HCT116 (cell line): ENCODE measurements around the gene SNHG17. TPM values are rescaled to one million over a fixed set of nuclear protein-coding genes. Genes with fewer than 3 reads are reported as not detected.

ENCODE experiments used
- ATAC-seq: fragments of 200-7000 bp; cut with Tn5 transposase; 2 replicates; pipeline ENCODE4 v1.9.1; 2020; ENCODE audit warnings: mild to moderate bottlenecking, moderate library complexity
- BruUV-seq: library from RNA; stranded (reverse); fragments of 400-500 nt; replicated peaks from 2 replicates; lab custom pipeline; 2021; lab: Mats Ljungman, UMichigan
- CTCF ChIA-PET: fragments of 300-600 bp; sonication (Branson Sonifier 250); formaldehyde crosslinking; loops from one replicate; lab custom pipeline; 2021; ENCODE audit warnings: antibody characterized with exemption; lab: Charles Lee
- POLR2A ChIA-PET: fragments of 300-600, 350-600 bp; sonication (Branson Sonifier 250); formaldehyde crosslinking; loops from one replicate; lab custom pipeline; 2021; ENCODE audit warnings: antibody characterized with exemption; lab: Charles Lee
- RAD21 ChIA-PET, 2 experiments: fragments of 300-600 bp; sonication (Branson Sonifier 250); formaldehyde crosslinking; loops; one replicate each; lab custom pipeline; 2023; ENCODE audit warnings: low total read pairs in 2 of 2; ENCODE audit not compliant: uncharacterized antibody in 2 of 2, unreplicated experiment in 2 of 2, low non-redundant PET in 1 of 2; lab: Charles Lee
- DNase-seq: peaks from one replicate; pipeline ENCODE4 v3.0.0-alpha.2; 2010; ENCODE audit warnings: low read depth, low spot score
- H2AFZ ChIP-seq: fragments of 200-600 bp; shearing (Covaris generic), sonication (generic); 2 replicates; pipeline ENCODE4 v1.6.1; 2017; ENCODE audit warnings: low read depth, mixed run types, mixed read lengths, antibody characterized with exemption, low read length; ENCODE audit not compliant: poor library complexity, severe bottlenecking
- H3K27ac ChIP-seq: 2 replicates; pipeline ENCODE4 v1.5.1; 2012; ENCODE audit warnings: low read depth, low read length
- H3K27me3 ChIP-seq: fragments of 200-600 bp; sonication (generic); 2 replicates; pipeline ENCODE4 v1.6.1; 2016; ENCODE audit warnings: mixed run types, low read length, mixed read lengths; ENCODE audit not compliant: insufficient read depth
- H3K36me3 ChIP-seq, 2 experiments: fragments of 200-500 bp in 1 of 2; fragments of 200-600 bp in 1 of 2; sonication (Bioruptor generic) in 1 of 2; sonication (generic) in 1 of 2; 2 replicates each; pipeline versions ENCODE4 v1.5.1 to v1.6.1; 2014 to 2016; ENCODE audit warnings: low read length in 2 of 2, inconsistent platforms in 1 of 2, mixed read lengths in 1 of 2, mixed run types in 1 of 2; ENCODE audit not compliant: insufficient read depth in 2 of 2, control insufficient read depth in 1 of 2
- H3K4me1 ChIP-seq, 2 experiments: fragments of 200-600 bp in 1 of 2; sonication (generic) in 1 of 2; 2 replicates each; pipeline versions ENCODE4 v1.5.1 to v1.6.1; 2012 to 2017; ENCODE audit warnings: low read length in 2 of 2, inconsistent platforms in 1 of 2, mild to moderate bottlenecking in 1 of 2, mixed read lengths in 1 of 2, mixed run types in 1 of 2, moderate library complexity in 1 of 2; ENCODE audit not compliant: insufficient read depth in 2 of 2, control insufficient read depth in 1 of 2
- H3K4me2 ChIP-seq: fragments of 200-600 bp; sonication (generic); 2 replicates; pipeline ENCODE4 v1.6.1; 2017; ENCODE audit warnings: mixed run types, low read length, mixed read lengths
- H3K4me3 ChIP-seq, 2 experiments: fragments of 200-600 bp in 1 of 2; sonication (generic) in 1 of 2; replicated peaks in 1 of 2; 2 replicates each; pipeline ENCODE4 v1.5.1; 2011 to 2016; ENCODE audit warnings: low read length in 2 of 2, control low read depth in 1 of 2, low read depth in 1 of 2, mild to moderate bottlenecking in 1 of 2, mixed read lengths in 1 of 2, mixed run types in 1 of 2
- H3K79me2 ChIP-seq: fragments of 200-600 bp; sonication (generic); 2 replicates; pipeline ENCODE4 v1.6.1; 2017; ENCODE audit warnings: mild to moderate bottlenecking, mixed run types, low read length, moderate library complexity, mixed read lengths; ENCODE audit not compliant: insufficient read depth
- H3K9ac ChIP-seq: fragments of 200-600 bp; sonication (generic); 2 replicates; pipeline ENCODE4 v1.6.1; 2016; ENCODE audit warnings: low read length, mixed read lengths
- H3K9me2 ChIP-seq: fragments of 200-600 bp; sonication (generic), shearing (Covaris generic); 2 replicates; pipeline ENCODE4 v1.6.1; 2017; ENCODE audit warnings: mixed run types, mild to moderate bottlenecking, moderate library complexity; ENCODE audit not compliant: insufficient read depth
- H3K9me3 ChIP-seq, 2 experiments: fragments of 200-500 bp in 1 of 2; fragments of 200-600 bp in 1 of 2; sonication (Bioruptor generic) in 1 of 2; sonication (generic) in 1 of 2; 2 replicates each; pipeline ENCODE4 v1.6.1; 2014 to 2017; ENCODE audit warnings: low read length in 2 of 2, mixed read lengths in 2 of 2, inconsistent platforms in 1 of 2, low read depth in 1 of 2, mild to moderate bottlenecking in 1 of 2, mixed run types in 1 of 2, moderate library complexity in 1 of 2; ENCODE audit not compliant: control insufficient read depth in 1 of 2, insufficient read depth in 1 of 2
- H4K20me1 ChIP-seq: fragments of 200-600 bp; sonication (generic), shearing (Covaris generic); 2 replicates; pipeline ENCODE4 v1.6.1; 2017; ENCODE audit warnings: mixed run types, mild to moderate bottlenecking, moderate library complexity; ENCODE audit not compliant: insufficient read depth
- CBX3 ChIP-seq: IDR thresholded peaks from 2 replicates; pipeline ENCODE4 v1.6.1; 2012; ENCODE audit warnings: low read depth
- CEBPB ChIP-seq: IDR thresholded peaks from 2 replicates; pipeline ENCODE4 v1.6.1; 2012; ENCODE audit warnings: low read depth
- EGR1 ChIP-seq: IDR thresholded peaks from 2 replicates; pipeline ENCODE4 v1.6.1; 2012; ENCODE audit warnings: low read depth
- ELF1 ChIP-seq: IDR thresholded peaks from 2 replicates; pipeline ENCODE4 v1.6.1; 2012; ENCODE audit warnings: low read depth, borderline replicate concordance
- EZH2 ChIP-seq: fragments of 200-600 bp; sonication (generic); IDR thresholded peaks from 2 replicates; pipeline ENCODE4 v1.6.1; 2017; ENCODE audit warnings: antibody characterized with exemption, mixed run types
- EZH2phosphoT487 ChIP-seq: fragments of 200-600 bp; IDR thresholded peaks from 2 replicates; pipeline ENCODE4 v1.6.1; 2018; ENCODE audit warnings: antibody characterized with exemption, borderline replicate concordance
- FOSL1 ChIP-seq: IDR thresholded peaks from 2 replicates; pipeline ENCODE4 v1.6.1; 2012; ENCODE audit warnings: low read depth
- JUND ChIP-seq: IDR thresholded peaks from 2 replicates; pipeline ENCODE4 v1.6.1; 2012
- POLR2A ChIP-seq: IDR thresholded peaks from 2 replicates; pipeline ENCODE4 v1.7.0; 2011; ENCODE audit warnings: borderline replicate concordance; ENCODE audit not compliant: insufficient read depth, insufficient read length; ENCODE audit errors: extremely low read depth
- POLR2AphosphoS5 ChIP-seq: IDR thresholded peaks from 2 replicates; pipeline ENCODE4 v1.6.1; 2011; ENCODE audit warnings: mild to moderate bottlenecking, low read depth, low read length, moderate library complexity
- SIN3A ChIP-seq: IDR thresholded peaks from 2 replicates; pipeline ENCODE4 v1.6.1; 2012; ENCODE audit warnings: low read depth
- YY1 ChIP-seq: IDR thresholded peaks from 2 replicates; pipeline ENCODE4 v1.6.1; 2011; ENCODE audit warnings: low read length, low read depth, moderate library complexity, mild to moderate bottlenecking; ENCODE audit not compliant: insufficient replicate concordance; ENCODE audit errors: extremely low read depth
- ZNF274 ChIP-seq: fragments of 200-500 bp; sonication (Bioruptor generic); IDR thresholded peaks from 2 replicates; pipeline ENCODE4 v1.6.1; 2014; ENCODE audit warnings: mild to moderate bottlenecking, low read depth, low read length, inconsistent platforms
- intact Hi-C: fragments of 100-400 bp; cut with micrococcal nuclease; formaldehyde crosslinking; loops from 2 replicates; pipeline ENCODE4 v1.10.0; 2022
- total RNA-seq: library from RNA; stranded (reverse); gene quantifications from one replicate; pipeline ENCODE4 v1.2.1, GENCODE V29; 2021; ENCODE audit not compliant: unreplicated experiment
- TF ChIP-seq, protein P1 (sequence below): IDR thresholded peaks from 2 replicates; pipeline ENCODE4 v1.6.1; 2012
- TF ChIP-seq, protein P2 (sequence below): IDR thresholded peaks from 2 replicates; pipeline ENCODE4 v1.6.1; 2011; ENCODE audit warnings: mild to moderate bottlenecking, low read length, moderate library complexity; ENCODE audit not compliant: insufficient replicate concordance; ENCODE audit errors: extremely low read depth
- TF ChIP-seq, protein P3 (sequence below): IDR thresholded peaks from 2 replicates; pipeline ENCODE4 v1.6.1; 2012; ENCODE audit warnings: low read depth
- TF ChIP-seq, protein P4 (sequence below), 3 experiments: fragments of 200-600 bp in 1 of 3; sonication (generic) in 1 of 3; IDR thresholded peaks in 2 of 3; conservative IDR thresholded peaks in 1 of 3; 2 replicates each; pipeline ENCODE4 v1.5.1; 2012 to 2017; ENCODE audit warnings: low read depth in 2 of 3, low read length in 2 of 3, antibody characterized with exemption in 1 of 3, borderline replicate concordance in 1 of 3, control low read depth in 1 of 3, mild to moderate bottlenecking in 1 of 3, mixed read lengths in 1 of 3, mixed run types in 1 of 3, moderate library complexity in 1 of 3; ENCODE audit not compliant: insufficient read depth in 1 of 3

The SNHG17 gene
- total RNA-seq, 1 experiment from 2014 or later = 65.7 TPM

DNA sequence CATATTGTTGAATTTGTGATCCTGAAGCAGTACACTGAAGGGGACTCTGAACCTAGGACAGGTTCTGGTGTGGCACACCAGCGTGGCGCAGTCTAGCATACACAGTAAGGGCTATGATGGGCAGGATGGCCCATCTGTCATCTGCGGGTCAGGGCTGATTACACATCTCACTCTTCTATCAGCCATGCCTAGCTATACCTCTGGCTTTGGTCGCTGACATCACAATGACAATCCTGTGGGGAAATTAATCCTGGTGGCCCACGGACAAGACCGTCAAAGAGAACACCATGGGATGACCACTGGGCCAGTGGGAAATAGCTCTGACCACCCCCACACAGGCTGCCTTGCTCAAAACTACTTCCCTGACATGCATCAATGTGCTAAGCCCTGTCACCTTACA, 2.8 kb downstream of the SNHG17 start:
- intact Hi-C loops = no loop called here
- Histone ChIP-seq H2AFZ (no peak overlapping the region), H3K36me3 (peaks cover 55 to 69% of the 10 kb centered on the region in 2 experiments), H4K20me1 (peaks cover 52% of the 10 kb centered on the region; the same call in 1 of the 2 replicates), H3K4me3 (no peak overlapping the region), H3K4me2 (peak overlapping the region; percentile 4; the same call in 1 of the 2 replicates), H3K9me3 (no peaks in the 10 kb centered on the region), H3K9ac (no peak overlapping the region), H3K4me1 (peaks cover 5 to 17% of the 10 kb centered on the region in 2 experiments), H3K9me2 (no peaks in the 10 kb centered on the region), H3K27ac (0 out of 2 replicates have a peak overlapping the region, but pooled peaks have one; percentile 15), H3K27me3 (no peaks in the 10 kb centered on the region), H3K79me2 (peaks cover 79% of the 10 kb centered on the region)
- ATAC-seq = no peak
- BruUV-seq = no TSS peak
- ChIA-PET CTCF (interaction anchor here (1.5 kb wide), 1 partner anchor 14 kb away, joined by 4 read pairs; no protein-coding TSS in a partner anchor), POLR2A (interaction anchor here (0.8 kb wide), 1 partner anchor 14 kb away, joined by 3 read pairs; no protein-coding TSS in a partner anchor), RAD21 (no interaction called here)
- DNase-seq = no peak
- no peak for TF ChIP-seq EZH2phosphoT487
- TF ChIP-seq JUND = no peak
- TF ChIP-seq CBX3 = no peak
- TF ChIP-seq, protein P1, sequence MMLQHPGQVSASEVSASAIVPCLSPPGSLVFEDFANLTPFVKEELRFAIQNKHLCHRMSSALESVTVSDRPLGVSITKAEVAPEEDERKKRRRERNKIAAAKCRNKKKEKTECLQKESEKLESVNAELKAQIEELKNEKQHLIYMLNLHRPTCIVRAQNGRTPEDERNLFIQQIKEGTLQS = no peak
- TF ChIP-seq FOSL1 = no peak
- TF ChIP-seq YY1 = no peak
- no peak for TF ChIP-seq ZNF274
- no peak for TF ChIP-seq EGR1
- TF ChIP-seq, protein P2, sequence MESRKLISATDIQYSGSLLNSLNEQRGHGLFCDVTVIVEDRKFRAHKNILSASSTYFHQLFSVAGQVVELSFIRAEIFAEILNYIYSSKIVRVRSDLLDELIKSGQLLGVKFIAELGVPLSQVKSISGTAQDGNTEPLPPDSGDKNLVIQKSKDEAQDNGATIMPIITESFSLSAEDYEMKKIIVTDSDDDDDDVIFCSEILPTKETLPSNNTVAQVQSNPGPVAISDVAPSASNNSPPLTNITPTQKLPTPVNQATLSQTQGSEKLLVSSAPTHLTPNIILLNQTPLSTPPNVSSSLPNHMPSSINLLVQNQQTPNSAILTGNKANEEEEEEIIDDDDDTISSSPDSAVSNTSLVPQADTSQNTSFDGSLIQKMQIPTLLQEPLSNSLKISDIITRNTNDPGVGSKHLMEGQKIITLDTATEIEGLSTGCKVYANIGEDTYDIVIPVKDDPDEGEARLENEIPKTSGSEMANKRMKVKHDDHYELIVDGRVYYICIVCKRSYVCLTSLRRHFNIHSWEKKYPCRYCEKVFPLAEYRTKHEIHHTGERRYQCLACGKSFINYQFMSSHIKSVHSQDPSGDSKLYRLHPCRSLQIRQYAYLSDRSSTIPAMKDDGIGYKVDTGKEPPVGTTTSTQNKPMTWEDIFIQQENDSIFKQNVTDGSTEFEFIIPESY = no peak
- TF ChIP-seq CEBPB = no peak
- TF ChIP-seq, protein P3, sequence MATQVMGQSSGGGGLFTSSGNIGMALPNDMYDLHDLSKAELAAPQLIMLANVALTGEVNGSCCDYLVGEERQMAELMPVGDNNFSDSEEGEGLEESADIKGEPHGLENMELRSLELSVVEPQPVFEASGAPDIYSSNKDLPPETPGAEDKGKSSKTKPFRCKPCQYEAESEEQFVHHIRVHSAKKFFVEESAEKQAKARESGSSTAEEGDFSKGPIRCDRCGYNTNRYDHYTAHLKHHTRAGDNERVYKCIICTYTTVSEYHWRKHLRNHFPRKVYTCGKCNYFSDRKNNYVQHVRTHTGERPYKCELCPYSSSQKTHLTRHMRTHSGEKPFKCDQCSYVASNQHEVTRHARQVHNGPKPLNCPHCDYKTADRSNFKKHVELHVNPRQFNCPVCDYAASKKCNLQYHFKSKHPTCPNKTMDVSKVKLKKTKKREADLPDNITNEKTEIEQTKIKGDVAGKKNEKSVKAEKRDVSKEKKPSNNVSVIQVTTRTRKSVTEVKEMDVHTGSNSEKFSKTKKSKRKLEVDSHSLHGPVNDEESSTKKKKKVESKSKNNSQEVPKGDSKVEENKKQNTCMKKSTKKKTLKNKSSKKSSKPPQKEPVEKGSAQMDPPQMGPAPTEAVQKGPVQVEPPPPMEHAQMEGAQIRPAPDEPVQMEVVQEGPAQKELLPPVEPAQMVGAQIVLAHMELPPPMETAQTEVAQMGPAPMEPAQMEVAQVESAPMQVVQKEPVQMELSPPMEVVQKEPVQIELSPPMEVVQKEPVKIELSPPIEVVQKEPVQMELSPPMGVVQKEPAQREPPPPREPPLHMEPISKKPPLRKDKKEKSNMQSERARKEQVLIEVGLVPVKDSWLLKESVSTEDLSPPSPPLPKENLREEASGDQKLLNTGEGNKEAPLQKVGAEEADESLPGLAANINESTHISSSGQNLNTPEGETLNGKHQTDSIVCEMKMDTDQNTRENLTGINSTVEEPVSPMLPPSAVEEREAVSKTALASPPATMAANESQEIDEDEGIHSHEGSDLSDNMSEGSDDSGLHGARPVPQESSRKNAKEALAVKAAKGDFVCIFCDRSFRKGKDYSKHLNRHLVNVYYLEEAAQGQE = no peak
- TF ChIP-seq ELF1 = no peak
- TF ChIP-seq EZH2 = no peak
- no peak for TF ChIP-seq POLR2AphosphoS5
- no peak for TF ChIP-seq SIN3A
- TF ChIP-seq, protein P4, sequence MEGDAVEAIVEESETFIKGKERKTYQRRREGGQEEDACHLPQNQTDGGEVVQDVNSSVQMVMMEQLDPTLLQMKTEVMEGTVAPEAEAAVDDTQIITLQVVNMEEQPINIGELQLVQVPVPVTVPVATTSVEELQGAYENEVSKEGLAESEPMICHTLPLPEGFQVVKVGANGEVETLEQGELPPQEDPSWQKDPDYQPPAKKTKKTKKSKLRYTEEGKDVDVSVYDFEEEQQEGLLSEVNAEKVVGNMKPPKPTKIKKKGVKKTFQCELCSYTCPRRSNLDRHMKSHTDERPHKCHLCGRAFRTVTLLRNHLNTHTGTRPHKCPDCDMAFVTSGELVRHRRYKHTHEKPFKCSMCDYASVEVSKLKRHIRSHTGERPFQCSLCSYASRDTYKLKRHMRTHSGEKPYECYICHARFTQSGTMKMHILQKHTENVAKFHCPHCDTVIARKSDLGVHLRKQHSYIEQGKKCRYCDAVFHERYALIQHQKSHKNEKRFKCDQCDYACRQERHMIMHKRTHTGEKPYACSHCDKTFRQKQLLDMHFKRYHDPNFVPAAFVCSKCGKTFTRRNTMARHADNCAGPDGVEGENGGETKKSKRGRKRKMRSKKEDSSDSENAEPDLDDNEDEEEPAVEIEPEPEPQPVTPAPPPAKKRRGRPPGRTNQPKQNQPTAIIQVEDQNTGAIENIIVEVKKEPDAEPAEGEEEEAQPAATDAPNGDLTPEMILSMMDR (IDR thresholded peaks at IDR 0.05 in 2 of 3, conservative IDR thresholded peaks at IDR 0.05 in 1 of 3; ENCODE audit: borderline replicate concordance in 1 of 3, insufficient read depth in 1 of 3, low read depth in 2 of 3, low read length in 2 of 3) = no peak
- no peak for TF ChIP-seq POLR2A
